Right lobe of liver (tissue), 4 donors: ENCODE results near the gene DVL1.

Experiments
- CTCF ChIP-seq, 4 donors: fragments of 200-600 bp in 3 of 4; fragments of 450-650 bp in 1 of 4; IDR thresholded peaks; one replicate each; pipeline versions ENCODE4 v1.5.1 to v1.8.0; 2016 to 2022; ENCODE audit warnings: antibody characterized with exemption in 4 of 4, mild to moderate bottlenecking in 2 of 4
- POLR2A ChIP-seq: fragments of 450-650 bp; IDR thresholded peaks from one replicate; pipeline ENCODE4 v1.6.1; 2017; ENCODE audit warnings: antibody characterized with exemption, mild to moderate bottlenecking
- donor health status: DM: no; HTN: no; CAD: no.
- donor health status: DM: no; HTN: no; CAD: no.
- donor health status: DM: no; HTN: yes; CAD: no.

GRCh38 chr1:1357871-1358432, 8.7 kb upstream of the DVL1 start:
- no peak for TF ChIP-seq CTCF (IDR thresholded peaks at IDR 0.05)
- no peak for TF ChIP-seq POLR2A
